HG02623 (cell line): Measurements from ENCODE around the gene CLBA1.

Source experiments
- ATAC-seq: cut with Tn5 transposase; IDR thresholded peaks from one replicate; pipeline ENCODE4 v1.9.1; 2021; ENCODE audit warnings: moderate library complexity; ENCODE audit not compliant: unreplicated experiment

The CLBA1 gene

DNA sequence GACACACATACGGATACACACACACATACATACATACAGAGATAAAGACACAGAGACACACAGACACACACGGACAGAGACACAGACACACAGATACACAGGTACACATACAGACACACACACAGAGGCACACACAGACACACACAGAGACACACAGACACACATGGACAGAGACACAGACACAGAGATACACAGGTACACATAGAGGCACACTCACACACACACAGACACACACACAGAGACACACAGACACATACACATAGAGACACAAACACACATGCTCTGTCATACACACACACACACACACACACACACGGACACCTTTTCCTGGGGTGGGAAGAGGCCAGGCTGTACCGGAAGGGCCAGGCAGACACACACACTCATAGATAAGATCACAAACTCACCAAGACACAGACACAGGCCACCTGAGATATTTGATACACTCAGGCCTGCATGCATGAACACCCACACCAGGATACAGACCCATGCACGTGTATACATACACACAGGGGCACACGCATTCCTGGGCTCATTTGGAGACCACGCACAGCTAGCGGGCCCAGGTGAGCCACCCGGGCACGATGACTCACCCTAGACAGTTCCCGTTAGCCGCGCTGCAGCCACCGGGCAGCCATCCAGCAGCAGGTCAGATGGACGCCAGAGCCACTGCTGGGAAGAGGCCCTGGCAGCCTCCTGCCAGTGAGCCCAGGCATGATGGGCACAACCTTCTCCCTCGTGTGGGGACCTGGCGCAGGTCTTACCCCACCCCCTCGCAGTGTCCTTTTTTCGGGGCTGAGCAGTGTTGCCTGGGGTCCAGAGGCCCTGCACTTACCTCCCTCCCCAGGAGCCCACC lies 5.6 kb upstream of the CLBA1 start:
- ATAC-seq = no peak

DNA sequence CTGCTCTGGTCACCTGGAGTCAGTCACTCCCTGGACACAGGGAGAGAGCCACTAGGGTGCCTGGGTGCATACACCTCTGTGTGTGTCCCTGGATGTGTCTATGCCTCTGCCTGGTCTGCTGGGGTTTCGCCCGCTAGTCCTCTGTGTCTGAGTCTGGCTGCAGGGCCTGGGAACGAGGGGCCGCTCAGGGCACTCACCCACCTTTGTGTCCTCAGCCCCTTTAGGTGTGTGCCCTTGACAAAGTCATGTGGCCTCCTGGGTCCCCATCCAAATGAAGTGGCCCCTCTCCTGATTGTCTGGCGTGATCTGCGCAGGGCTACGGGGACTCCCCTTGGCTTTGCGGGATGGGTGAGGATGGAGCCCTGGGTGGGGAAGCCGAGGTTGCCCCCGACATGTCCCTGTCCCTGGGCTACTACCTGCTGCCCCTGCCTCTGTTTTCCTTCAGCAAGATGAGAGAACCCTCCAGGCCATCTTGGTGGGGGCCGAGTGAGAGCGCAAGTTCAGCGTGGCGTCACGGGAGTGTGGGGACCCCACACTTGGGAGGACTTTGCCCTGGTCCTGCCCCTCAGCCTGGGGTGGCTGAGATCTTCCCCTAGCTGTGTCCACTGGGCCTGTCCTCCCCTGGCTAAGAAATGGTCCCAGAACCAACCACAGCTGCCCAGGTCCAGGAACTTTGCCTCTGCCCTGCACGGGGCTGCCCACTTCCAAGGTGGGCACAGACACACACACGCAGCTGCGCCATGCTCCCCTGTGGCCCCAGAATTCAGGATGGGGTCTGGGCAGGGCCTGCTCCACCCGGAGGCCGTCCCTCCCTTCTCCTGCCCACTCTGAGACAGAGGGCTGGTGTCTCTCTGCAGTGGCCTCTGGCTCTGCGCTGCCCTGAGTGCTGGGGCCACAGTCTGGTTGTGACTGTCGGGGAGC lies 4.7 kb upstream of the CLBA1 start:
- ATAC-seq = no peak

DNA sequence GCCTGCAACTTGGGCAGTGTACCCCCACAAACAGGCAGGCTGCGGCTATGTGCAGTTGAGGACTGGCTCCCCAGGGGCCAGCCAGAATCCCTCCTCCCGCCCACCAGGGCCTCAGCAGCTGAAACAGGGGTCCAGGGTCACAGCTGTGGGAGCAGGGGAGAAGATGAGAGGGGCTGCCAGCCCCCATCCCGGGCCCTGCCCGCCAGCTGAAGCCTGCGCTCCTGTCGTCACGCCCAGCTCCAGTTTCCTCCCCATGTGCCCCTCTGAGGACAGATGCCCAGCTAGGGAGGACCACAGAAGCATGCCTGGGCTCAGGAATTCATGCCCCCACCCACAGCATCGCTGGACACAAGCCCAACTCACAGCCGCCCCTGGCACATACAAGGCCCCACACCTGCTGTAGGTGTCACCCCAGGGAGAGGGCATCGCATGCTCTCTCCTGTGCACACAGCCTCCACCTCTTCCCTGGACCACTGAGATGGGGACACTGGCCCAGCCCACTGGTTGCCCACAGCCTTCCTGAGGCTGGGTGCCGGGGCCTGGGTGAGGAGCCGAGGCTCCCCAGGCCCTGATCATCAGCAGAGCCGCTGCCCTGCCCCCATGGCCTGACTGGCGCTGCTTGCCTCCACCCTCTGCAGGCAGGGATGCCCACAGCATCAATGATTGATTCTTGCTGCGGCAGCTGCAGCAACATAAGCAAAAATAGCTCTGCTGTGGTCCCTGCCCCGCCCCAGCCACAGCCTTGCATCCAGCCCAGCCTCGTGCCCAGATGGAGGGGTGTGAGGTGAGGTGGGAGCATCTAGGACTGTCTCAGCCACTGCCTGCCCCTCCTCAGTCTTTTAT lies 3.7 kb upstream of the CLBA1 start:
- ATAC-seq = no peak

DNA sequence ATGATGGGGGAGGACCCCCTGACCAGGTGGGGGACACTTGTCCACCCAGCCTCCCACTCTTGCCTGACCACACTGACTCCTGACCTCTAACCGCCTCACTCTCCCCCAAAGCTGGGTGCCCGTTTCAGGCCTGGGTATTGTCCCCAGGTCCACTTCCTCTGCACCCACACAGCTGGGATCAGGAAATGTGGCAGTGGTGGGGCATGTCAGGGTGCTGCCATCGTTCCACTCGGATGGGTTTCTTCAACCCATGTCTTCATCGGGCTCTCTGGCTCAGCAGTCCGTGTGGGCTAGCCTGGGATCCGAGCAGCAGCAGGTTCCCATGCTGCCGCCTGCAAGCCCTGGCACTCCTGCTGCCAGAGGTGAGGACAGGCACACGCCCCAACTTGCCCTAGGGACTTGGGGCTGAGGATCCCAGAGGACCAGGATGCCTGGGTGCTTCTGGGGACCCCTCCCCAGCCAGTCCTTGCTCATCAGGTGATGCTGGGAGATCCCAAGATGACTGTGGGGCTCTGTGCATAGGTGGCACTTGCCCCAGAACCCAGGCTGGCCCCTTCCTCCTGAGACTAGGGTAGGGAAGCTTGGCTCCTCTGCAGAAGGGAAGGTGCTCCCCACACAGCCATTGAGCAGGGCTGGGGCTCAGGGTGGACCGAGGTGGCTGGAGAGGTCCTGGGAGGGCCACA lies 2.9 kb upstream of the CLBA1 start:
- ATAC-seq = no peak

DNA sequence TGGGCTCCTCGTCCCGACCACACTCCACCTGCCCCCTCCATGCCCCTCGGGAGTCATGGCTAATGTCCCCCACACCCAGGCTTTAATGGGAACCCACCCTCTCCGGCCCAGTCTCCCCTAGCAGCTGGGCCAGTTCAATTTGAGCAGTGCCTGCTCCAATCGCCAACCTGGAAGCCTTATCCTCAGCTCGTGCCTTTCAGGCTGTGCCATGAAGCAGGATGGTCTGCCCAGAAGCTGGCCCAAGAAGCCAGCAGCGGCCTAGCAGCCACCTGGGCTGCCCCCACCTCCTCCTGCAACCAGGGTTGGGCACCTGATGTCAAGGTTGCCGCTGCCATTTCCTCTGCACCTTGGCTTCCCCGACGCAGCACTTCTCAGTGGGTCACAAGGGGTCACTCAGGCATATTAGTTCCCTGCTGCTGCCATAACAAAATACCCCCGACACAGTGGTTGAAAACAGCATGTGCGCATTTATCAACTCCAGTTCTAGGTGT lies 2.3 kb upstream of the CLBA1 start:
- ATAC-seq = no peak

DNA sequence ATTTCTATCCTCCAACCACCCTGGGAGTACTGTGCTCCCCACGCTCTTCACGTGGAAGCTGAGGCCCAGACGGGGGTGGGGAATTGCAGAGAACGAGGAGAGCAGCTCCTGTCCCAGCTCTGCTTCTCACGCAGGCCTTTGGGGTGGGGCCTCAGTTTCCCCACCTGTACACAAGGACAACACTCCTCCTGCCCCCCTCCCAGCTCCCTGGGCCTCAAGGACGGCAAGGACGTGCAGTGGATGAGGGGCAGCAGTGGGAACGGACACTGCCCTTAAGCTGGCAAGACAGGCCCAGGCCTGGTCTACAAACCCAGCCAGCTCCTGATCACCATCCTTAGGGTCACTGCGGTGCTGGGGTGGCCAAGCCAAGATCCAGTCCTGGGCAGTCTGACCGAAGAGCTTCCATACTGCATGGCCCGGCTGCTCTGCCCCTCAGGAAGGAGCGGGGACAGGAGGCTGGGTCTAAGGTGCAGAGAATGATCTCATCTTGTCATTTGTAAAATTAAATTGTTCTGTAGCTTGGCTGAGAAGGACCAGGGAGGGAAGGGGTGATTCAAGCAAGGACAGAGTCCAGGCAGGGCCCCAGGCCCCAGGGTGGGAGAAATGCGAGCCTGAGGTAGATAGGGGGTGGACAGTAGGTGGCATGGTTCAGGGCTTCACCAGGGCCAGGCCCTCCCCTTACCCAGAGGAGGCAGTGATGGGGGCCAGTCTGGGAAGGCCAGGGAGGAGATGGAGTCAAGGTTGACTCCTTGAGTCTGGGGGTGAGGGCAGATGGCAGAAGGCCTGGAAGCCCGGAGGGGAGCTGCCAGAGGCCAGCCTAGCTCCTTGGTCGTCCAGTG lies 1.3 kb upstream of the CLBA1 start:
- ATAC-seq = no peak

DNA sequence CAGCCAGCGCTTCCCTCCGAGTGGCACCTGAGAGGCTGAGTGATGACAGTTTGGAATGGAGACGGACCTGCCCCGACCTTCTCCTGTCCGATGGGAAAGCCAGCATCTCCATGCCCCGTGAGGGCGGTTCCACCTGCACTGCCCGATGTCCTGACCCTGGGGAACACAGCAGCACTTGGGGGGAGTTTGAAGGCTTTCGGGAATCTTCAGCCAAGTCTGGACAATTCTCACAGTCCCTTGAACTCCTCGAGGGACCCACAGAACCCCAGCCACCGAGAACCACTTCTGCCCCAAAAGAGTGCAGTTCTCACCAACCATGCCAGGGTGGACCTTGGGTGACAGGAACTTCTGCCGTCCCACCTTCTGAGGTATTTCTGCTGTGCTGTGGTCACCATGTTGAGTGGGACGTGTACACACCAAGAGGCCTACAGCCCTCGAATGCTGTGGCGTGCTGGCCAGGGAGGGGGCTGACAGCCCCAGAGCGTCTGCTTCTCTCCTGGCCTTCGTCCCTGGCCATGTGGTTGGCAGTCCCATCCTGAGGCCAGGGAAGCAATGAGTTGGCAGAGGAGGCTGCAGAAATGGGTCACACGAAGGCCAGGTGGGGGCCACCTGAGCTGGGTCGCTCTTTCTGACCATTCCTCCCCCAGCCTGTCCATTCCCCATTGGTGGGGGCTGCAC lies 1.0 kb downstream of the CLBA1 start:
- no peak for ATAC-seq

DNA sequence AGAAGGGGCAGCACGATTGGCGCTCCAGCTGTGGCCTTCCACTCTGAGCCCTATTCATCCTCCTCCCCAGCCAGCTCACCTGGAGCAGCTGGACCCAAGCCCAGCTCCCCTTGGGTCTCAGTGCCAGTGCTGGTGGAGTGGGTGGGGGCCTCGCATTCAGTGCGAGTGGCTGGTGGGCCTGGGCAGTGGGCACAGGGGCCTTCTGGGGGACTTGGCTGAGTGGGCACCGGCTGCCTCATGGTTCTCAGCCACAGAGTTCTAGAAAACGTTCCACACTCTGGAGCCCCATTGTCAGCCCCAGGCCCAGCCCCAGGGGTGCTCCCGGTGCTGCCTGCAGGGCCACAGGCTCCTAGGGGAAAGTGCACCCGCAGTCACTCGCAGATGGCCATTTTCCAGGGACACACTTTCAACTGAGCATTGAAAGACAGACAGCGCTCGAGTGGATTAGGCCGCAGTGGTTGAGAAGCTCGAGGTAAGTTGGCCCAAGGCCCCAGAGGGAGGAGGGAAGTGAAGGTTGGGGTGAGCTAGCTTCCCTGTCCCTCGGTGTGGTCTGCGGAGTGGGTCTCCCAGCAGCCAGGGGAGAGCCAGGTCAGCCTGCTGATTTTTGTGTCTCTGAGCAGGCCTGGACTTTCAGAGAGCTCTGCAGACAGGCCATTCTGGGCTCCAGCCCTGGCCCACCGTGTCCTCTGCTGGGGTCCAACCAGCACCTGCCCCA lies 3.8 kb downstream of the CLBA1 start:
- ATAC-seq = no peak

DNA sequence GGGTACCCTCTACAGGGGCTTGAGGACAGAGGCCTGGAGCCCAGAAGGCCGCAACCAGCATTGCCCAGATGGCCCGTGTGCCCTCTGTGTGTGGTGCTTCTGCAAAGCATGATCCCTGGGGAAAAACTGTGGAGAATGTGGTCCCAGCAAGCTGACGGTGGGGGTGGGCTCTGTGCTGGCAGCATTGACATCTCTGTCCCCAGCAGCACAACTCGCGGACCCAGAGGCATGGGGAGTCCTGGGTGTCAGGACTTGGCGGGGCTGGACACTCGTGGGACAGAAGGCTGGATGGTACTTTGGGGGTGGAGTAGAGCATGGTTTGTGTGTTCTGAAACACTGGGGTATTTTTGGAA lies 4.3 kb downstream of the CLBA1 start:
- ATAC-seq = no peak

DNA sequence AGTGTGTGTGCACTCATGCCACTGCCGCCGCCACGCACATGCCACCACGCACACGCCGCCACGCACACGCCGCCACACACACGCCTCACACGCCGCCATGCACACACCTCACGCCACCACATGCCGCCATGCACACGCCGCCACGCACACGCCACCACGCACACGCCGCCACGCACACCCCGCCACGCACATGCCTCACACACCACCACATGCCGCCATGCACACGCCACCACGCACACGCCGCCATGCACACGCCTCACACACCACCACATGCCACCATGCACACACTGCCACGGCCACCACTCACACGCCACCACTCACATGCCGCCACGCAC lies 6.3 kb downstream of the CLBA1 start:
- ATAC-seq = no peak

DNA sequence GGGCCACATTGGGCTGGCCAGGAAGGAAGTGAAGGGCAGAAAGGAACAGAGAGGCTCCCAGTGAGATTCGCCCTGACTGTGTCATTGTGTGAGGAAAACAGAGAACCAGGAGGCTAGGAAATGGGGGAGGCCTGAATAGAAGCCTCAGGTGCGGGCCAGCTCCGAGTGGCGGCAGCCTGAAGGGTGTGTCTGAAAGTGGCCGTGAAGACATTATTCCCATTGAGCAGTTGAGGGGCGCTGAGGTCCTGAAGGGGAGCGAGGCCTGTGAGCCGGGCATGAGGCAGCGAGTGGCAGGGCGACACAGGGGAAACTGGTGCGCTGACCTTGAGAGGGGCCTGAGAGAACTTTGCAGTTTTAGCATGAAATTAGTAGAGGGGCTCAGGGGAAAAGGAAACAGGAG lies 6.9 kb downstream of the CLBA1 start:
- ATAC-seq = no peak

DNA sequence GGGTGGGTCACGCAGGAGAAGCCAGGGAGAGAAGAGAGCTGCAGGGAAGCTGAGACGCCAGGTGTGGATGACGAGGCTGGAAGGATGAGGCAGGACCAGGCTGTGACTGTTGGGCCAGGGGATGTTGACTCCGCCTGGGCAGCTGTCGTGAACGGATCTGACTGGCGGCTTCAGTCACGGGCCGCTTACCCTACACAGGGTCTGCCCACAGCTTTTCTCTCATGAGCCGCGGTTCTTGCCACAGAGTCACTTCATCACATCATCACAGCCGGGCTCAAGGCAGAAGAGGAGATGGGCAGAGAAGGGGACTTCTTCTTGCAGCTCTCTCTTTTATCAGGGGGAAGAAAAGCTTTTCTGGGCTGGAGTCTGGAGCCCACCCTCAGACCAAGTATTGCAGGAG lies 7.7 kb downstream of the CLBA1 start:
- ATAC-seq = no peak

DNA sequence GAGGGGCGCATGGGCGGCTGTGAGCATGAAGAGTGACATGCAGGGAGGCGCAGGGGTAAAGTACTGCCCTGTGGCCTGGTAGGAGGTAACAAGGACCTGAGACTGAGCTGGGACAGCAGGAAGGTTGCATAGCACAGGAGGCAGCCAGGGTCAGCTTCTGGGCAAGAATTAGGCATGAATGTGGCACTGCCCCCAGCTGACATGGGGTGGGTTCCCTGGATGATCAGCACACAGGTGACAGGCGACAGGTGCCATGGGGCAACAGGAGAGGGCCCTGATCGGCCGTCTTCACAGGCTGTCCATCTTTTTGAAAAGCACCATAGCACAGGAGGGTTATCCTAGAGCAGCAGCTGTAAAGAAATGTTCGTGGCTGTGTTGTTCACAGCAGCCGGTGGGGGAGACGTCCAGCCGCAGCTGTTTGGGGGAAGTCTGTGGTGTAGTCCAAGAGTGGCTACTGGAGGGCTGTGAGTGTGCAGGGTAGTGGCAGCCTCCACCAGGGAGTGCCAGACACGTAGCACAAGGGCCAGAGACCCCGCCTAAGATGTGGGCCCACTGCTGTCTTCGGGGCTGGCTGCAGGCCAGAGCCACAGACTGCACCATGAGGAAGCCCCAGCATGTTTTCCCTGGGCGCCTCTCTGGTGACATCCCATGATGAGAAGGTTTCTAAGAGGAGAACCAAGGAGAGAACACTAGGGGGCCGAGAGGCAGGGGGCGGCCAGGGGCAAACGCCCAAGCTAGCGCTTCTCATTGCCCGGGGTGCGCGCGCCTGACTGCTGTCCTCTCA lies 8.4 kb downstream of the CLBA1 start:
- no peak for ATAC-seq

DNA sequence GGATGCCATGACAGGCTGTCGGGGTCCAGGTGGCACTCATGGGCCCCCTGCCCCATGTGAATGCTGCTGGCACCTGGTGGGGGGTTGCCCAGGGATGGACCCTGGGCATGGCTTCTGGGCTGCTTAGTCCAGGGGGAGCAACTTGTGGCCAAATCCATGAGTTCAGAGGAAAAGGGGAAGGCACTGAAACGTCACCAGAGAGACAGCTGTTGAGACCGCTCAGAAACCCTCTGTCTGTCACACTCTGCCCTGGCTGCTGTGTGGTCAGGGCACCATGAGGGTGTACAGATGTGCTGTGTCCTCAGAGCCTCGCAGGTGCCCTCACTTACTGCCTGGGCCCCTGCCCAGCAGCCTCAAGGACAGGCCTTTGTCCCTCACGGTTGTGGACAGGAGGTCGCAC lies 9.4 kb downstream of the CLBA1 start:
- ATAC-seq = no peak

DNA sequence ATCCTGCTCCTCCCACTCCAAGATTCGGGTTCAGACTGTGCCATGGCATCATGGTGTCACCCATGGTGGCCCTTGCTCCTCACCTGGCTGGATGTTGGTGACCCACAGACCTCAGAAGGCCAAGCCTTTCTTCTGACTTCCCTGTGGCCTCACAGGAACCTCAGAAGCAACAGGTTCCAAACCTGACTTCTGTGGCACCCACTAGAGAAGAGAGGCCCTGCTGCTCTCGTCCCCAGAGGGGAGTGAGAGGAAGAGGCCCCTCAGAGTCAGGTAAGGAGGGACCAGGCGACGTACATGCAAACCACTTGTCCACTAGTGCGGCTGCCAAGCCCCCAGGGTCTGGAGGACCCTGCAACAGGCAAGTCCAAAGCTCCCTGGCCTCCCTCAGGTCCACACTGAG lies 10.4 kb downstream of the CLBA1 start:
- no peak for ATAC-seq

DNA sequence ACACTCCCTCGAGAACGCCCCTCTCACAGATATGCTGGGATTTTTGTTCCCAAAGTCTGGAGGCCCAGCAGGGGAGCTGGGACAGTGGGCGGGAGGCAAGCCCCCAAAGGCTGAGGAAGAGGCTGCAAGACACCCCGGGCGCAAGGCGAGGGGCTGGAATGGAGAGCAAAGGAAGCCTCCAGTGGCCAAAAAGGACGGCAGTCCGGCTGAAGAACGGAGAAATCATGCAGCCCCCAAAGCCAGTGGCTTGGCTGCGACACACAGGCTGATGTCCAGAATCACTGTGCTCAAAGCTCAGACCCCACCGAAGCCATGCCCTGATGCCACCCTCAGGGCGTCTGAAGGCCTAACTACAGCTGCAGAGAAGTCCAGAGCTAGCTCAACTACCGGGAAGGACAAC lies 10.9 kb downstream of the CLBA1 start:
- ATAC-seq = no peak

DNA sequence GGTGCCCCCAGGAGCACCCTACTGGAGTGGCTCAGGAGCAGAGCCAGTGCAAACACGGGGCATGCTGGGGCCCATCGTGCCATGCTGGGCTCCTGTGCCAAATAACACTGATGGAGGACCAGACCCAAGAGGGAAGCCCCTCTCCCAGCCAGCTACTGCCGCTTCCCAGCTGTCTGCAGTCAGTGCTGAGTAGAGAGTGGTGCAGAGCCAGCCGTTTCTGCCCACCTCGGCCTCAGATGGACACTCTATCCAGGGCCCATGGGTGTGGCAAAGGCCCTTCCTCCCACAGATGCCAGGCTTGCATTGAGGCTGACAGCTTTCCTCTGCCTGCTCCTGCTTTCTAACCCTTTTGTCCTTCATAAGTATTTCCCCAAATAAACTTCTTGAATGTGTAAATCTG lies 13.2 kb downstream of the CLBA1 start:
- ATAC-seq = no peak

DNA sequence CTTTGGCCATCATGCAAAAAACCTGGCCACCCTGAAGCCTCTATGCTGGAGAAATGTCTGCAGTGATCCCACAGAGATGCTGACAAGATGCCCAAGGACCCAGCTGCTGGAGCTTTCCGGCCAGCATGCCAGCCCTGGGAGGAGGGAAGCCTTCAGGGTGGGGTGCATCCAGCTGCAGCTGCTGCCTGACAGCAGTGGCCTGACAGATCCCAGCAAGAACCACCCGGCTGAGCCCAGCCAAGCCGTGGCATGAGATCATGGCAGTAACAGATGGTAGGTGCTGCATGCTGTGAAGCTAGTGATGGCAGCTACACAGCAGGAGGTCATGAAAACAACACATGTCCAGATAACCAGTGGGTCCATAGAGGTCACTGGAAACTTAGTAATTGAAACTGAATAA lies 13.8 kb downstream of the CLBA1 start:
- no peak for ATAC-seq
